Nephron (organoid): ENCODE measurements around the gene TNIP1.
A peak's percentile ranks its signal among the peaks of the same experiment; 100 is the strongest.

Experiments used
- H3K27ac Mint-ChIP-seq, 3 experiments: 2 replicates each; pipeline ENCODE4 v1.8.0; 2020; ENCODE audit warnings: mixed read lengths in 3 of 3, mild to moderate bottlenecking in 2 of 3, moderate library complexity in 1 of 3
- H3K27me3 Mint-ChIP-seq: 2 replicates; pipeline ENCODE4 v1.8.0; 2021; ENCODE audit warnings: low read depth, mild to moderate bottlenecking, moderate library complexity, mixed read lengths
- H3K36me3 Mint-ChIP-seq: 2 replicates; pipeline ENCODE4 v1.8.0; 2020; ENCODE audit warnings: low read depth, mixed read lengths
- H3K4me1 Mint-ChIP-seq: 2 replicates; pipeline ENCODE4 v1.8.0; 2020; ENCODE audit warnings: mixed read lengths
- H3K4me3 Mint-ChIP-seq, 3 experiments: 2 replicates each; pipeline ENCODE4 v1.8.0; 2020; ENCODE audit warnings: mild to moderate bottlenecking in 3 of 3, mixed read lengths in 3 of 3, moderate library complexity in 2 of 3
- H3K9me3 Mint-ChIP-seq: 2 replicates; pipeline ENCODE4 v1.8.0; 2020; ENCODE audit warnings: mixed read lengths
- CTCF ChIP-seq, 3 experiments: fragments of 200-600 bp; sonication (generic); IDR thresholded peaks; one replicate each; pipeline ENCODE4 v1.5.0; 2021; ENCODE audit warnings: antibody characterized with exemption in 3 of 3; ENCODE audit not compliant: unreplicated experiment in 3 of 3

TNIP1 gene

GRCh38 chr5:151034422-151035379, 46.1 kb downstream of the TNIP1 start:
- Mint-ChIP-seq H3K9me3 (no peaks in the 10 kb centered on the region), H3K4me1 (peaks cover 18% of the 10 kb centered on the region), H3K36me3 (peaks cover 69% of the 10 kb centered on the region), H3K4me3 (no peak overlapping the region), H3K27me3 (no peaks in the 10 kb centered on the region), H3K27ac (peak overlapping the region in 1 of 3 experiments; percentile 15)
- no peak for TF ChIP-seq CTCF (IDR thresholded peaks at IDR 0.05; ENCODE audit: unreplicated experiment in 3 of 3)

GRCh38 chr5:151033217-151033934, 47.5 kb downstream of the TNIP1 start:
- no peak for TF ChIP-seq CTCF (IDR thresholded peaks at IDR 0.05; ENCODE audit: unreplicated experiment in 3 of 3)
- H3K9me3 Mint-ChIP-seq = no peaks in the 10 kb centered on the region
- H3K4me3 Mint-ChIP-seq = no peak overlapping the region
- H3K27me3 Mint-ChIP-seq = no peaks in the 10 kb centered on the region
- peaks cover 14% of the 10 kb centered on the region for H3K4me1 Mint-ChIP-seq
- no peak overlapping the region for H3K27ac Mint-ChIP-seq
- H3K36me3 Mint-ChIP-seq = peaks cover 71% of the 10 kb centered on the region

GRCh38 chr5:151031554-151031953, 49.3 kb downstream of the TNIP1 start:
- Mint-ChIP-seq H3K36me3 (peaks cover 71% of the 10 kb centered on the region), H3K4me3 (no peak overlapping the region), H3K27me3 (no peaks in the 10 kb centered on the region), H3K4me1 (no peaks in the 10 kb centered on the region), H3K27ac (no peak overlapping the region), H3K9me3 (no peaks in the 10 kb centered on the region)
- TF ChIP-seq CTCF (IDR thresholded peaks at IDR 0.05; ENCODE audit: unreplicated experiment in 3 of 3) = no peak

GRCh38 chr5:151030379-151030778, 50.5 kb downstream of the TNIP1 start:
- no peaks in the 10 kb centered on the region for H3K9me3 Mint-ChIP-seq
- no peak overlapping the region for H3K27ac Mint-ChIP-seq
- H3K4me1 Mint-ChIP-seq = no peaks in the 10 kb centered on the region
- H3K27me3 Mint-ChIP-seq = no peaks in the 10 kb centered on the region
- H3K4me3 Mint-ChIP-seq = no peak overlapping the region
- TF ChIP-seq CTCF (IDR thresholded peaks at IDR 0.05; ENCODE audit: unreplicated experiment in 3 of 3) = no peak
- H3K36me3 Mint-ChIP-seq = peaks cover 63% of the 10 kb centered on the region

- Mint-ChIP-seq H3K9me3 (no peaks in the 10 kb centered on the region), H3K36me3 (peaks cover 59% of the 10 kb centered on the region), H3K4me1 (no peaks in the 10 kb centered on the region), H3K27ac (no peak overlapping the region), H3K27me3 (no peaks in the 10 kb centered on the region), H3K4me3 (no peak overlapping the region)
- no peak for TF ChIP-seq CTCF (IDR thresholded peaks at IDR 0.05; ENCODE audit: unreplicated experiment in 3 of 3)
These were observed 50.8 kb downstream of the TNIP1 start for GRCh38 chr5:151030056-151030336.
